HepG2 (cell line): Measurements from ENCODE around the gene CDC42BPG. TPM values are rescaled to one million over a fixed set of nuclear protein-coding genes. Genes with fewer than 3 reads are reported as not detected.

Source experiments
- AGO2 ChIP-seq: fragments of 200-400 bp; formaldehyde crosslinking; optimal IDR thresholded peaks from 2 replicates; pipeline ENCODE3; 2017; ENCODE audit warnings: mild to moderate bottlenecking, low read depth, low read length, moderate library complexity
- ARID4A ChIP-seq: sonication (generic); formaldehyde crosslinking; IDR thresholded peaks from 2 replicates; pipeline ENCODE4 v1.5.0; 2020; ENCODE audit warnings: mild to moderate bottlenecking, missing genetic modification reagents, borderline replicate concordance
- FOXA3 ChIP-seq: IDR thresholded peaks from 2 replicates; pipeline ENCODE4 v1.6.1; 2016; ENCODE audit warnings: missing genetic modification reagents, missing compliant biosample characterization
- HMGA1 ChIP-seq: sonication (generic); formaldehyde crosslinking; conservative IDR thresholded peaks from 2 replicates; pipeline ENCODE4 v1.4.0; 2020; ENCODE audit warnings: missing genetic modification reagents
- HMGXB4 ChIP-seq, 2 experiments: sonication (generic) in 1 of 2; formaldehyde crosslinking in 1 of 2; IDR thresholded peaks; 2 replicates each; pipeline versions ENCODE4 v1.4.0 to v1.6.1; 2018 to 2020; ENCODE audit warnings: missing genetic modification reagents in 2 of 2, borderline replicate concordance in 1 of 2, low read depth in 1 of 2, mild to moderate bottlenecking in 1 of 2, missing biosample characterization in 1 of 2
- HOXA9 ChIP-seq: sonication (generic); formaldehyde crosslinking; IDR thresholded peaks from 2 replicates; pipeline ENCODE4 v1.8.1; 2022; ENCODE audit warnings: missing genetic modification reagents, mild to moderate bottlenecking, moderate library complexity, borderline replicate concordance
- KLF12 ChIP-seq: sonication (generic); formaldehyde crosslinking; IDR thresholded peaks from 2 replicates; pipeline ENCODE4 v1.4.0; 2020; ENCODE audit warnings: missing genetic modification reagents, borderline replicate concordance
- MED1 ChIP-seq: sonication (generic); formaldehyde crosslinking; IDR thresholded peaks from 2 replicates; pipeline ENCODE4 v1.4.0; 2020; ENCODE audit warnings: missing genetic modification reagents
- ONECUT2 ChIP-seq: sonication (generic); formaldehyde crosslinking; IDR thresholded peaks from 2 replicates; pipeline ENCODE4 v1.4.0; 2020; ENCODE audit warnings: missing genetic modification reagents
- SNRNP70 ChIP-seq: fragments of 200-400 bp; formaldehyde crosslinking; IDR thresholded peaks from 2 replicates; pipeline ENCODE4 v1.6.1; 2017; ENCODE audit warnings: mild to moderate bottlenecking, low read depth, low read length, moderate library complexity
- SP5 ChIP-seq: IDR thresholded peaks from 2 replicates; pipeline ENCODE4 v1.6.1; 2016; ENCODE audit warnings: low read depth, borderline replicate concordance
- ZNF138 ChIP-seq: sonication (generic); formaldehyde crosslinking; IDR thresholded peaks from 2 replicates; pipeline ENCODE4 v1.5.0; 2020; ENCODE audit warnings: mild to moderate bottlenecking, low read depth, missing genetic modification reagents
- ZNF205 ChIP-seq: IDR thresholded peaks from 2 replicates; pipeline ENCODE4 v1.6.1; 2018; ENCODE audit warnings: missing biosample characterization, missing genetic modification reagents
- ZNF350 ChIP-seq: sonication (generic); formaldehyde crosslinking; IDR thresholded peaks from 2 replicates; pipeline ENCODE4 v1.4.0; 2020; ENCODE audit warnings: mild to moderate bottlenecking, low read depth, missing genetic modification reagents, borderline replicate concordance
- ZNF432 ChIP-seq: sonication (generic); formaldehyde crosslinking; IDR thresholded peaks from 2 replicates; pipeline ENCODE4 v1.5.0; 2020; ENCODE audit warnings: missing genetic modification reagents, mild to moderate bottlenecking, borderline replicate concordance
- ZNF639 ChIP-seq: conservative IDR thresholded peaks from 2 replicates; pipeline ENCODE4 v1.6.1; 2018; ENCODE audit warnings: missing genetic modification reagents
- ZNF703 ChIP-seq: sonication (generic); formaldehyde crosslinking; IDR thresholded peaks from 2 replicates; pipeline ENCODE4 v1.5.1; 2020; ENCODE audit warnings: missing genetic modification reagents, mild to moderate bottlenecking, moderate library complexity, borderline replicate concordance
- ZNF800 ChIP-seq: sonication (generic); formaldehyde crosslinking; IDR thresholded peaks from 2 replicates; pipeline ENCODE4 v1.4.0; 2020; ENCODE audit warnings: missing genetic modification reagents
- ZNF816 ChIP-seq: sonication (generic); formaldehyde crosslinking; IDR thresholded peaks from 2 replicates; pipeline ENCODE4 v1.8.0; 2022; ENCODE audit warnings: missing genetic modification reagents, mild to moderate bottlenecking, borderline replicate concordance
- polyA plus RNA-seq, 8 experiments: library from polyadenylated mRNA; depleted of rRNA in 3 of 8; stranded (reverse) in 7 of 8; unstranded in 1 of 8; fragments of >200 nt; fragmentation: Illumina TruSeq in 4 of 8; extraction: Trizol in 4 of 8; gene quantifications; 2 replicates each; pipeline versions ENCODE4 v1.2.1 to v1.2.3, GENCODE V29; 2011 to 2016; ENCODE audit warnings: low read depth in 4 of 8, missing spikeins in 1 of 8, mixed read lengths in 1 of 8; ENCODE audit not compliant: insufficient read depth in 1 of 8
- total RNA-seq, 5 experiments: library from RNA; depleted of rRNA; stranded (reverse); fragments of >200 nt; fragmentation: Illumina TruSeq; extraction: Trizol; gene quantifications; 2 replicates each; pipeline ENCODE4 v1.2.3, GENCODE V29; 2016; ENCODE audit warnings: low read depth in 1 of 5

CDC42BPG gene
- total and polyA plus RNA-seq, 2 of the 13 experiments (the other 11 are each of a cell fraction or from before 2014, with no cell fraction given), result 0.55 to 1.4 TPM

GRCh38 chr11:64803158-64803845 is 41.2 kb downstream of the CDC42BPG start, which contains the start of gene MAP4K2 (continued):
- TF ChIP-seq ARID4A (peak; percentile 39; the same call in 1 of the 2 replicates), ONECUT2 (CRISPR knock-in tag) (no peak), ZNF138 (CRISPR knock-in tag) (no peak), ZNF816 (0 out of 2 replicates have a peak, but pooled peaks have one; percentile 53), SNRNP70 (no peak), ZNF703 (0 out of 2 replicates have a peak, but pooled peaks have one; percentile 33), ZNF800 (CRISPR knock-in tag) (0 out of 2 replicates have a peak, but pooled peaks have one; percentile 41), HMGA1 (CRISPR knock-in tag) (no peak), HOXA9 (no peak), ZNF205 (CRISPR knock-in tag) (peak; percentile 10; the same call in 1 of the 2 replicates), AGO2 (peak; percentile 29), KLF12 (peak; percentile 35; the same call in 1 of the 2 replicates), SP5 (CRISPR knock-in tag) (0 out of 2 replicates have a peak, but pooled peaks have one; percentile 28), FOXA3 (CRISPR knock-in tag) (no peak), HMGXB4 (CRISPR knock-in tag; IDR thresholded peaks at IDR 0.05; ENCODE audit: borderline replicate concordance in 1 of 2, low read depth in 1 of 2) (peak in 1 of 2 experiments; percentile 26; a peak in 1 of 4 replicates), ZNF350 (peak; percentile 37; the same call in 1 of the 2 replicates), ZNF432 (CRISPR knock-in tag) (no peak), ZNF639 (CRISPR knock-in tag) (peak; percentile 87), MED1 (CRISPR knock-in tag) (0 out of 2 replicates have a peak, but pooled peaks have one; percentile 18)
